Caco-2 (cell line): ENCODE measurements around the gene USP34. TPM values are rescaled to one million over a fixed set of nuclear protein-coding genes. Genes with fewer than 3 reads are reported as not detected.

Experiments used
- BruUV-seq: library from RNA; stranded (reverse); fragments of 400-500 nt; replicated peaks from 2 replicates; lab custom pipeline; 2021; lab: Mats Ljungman, UMichigan
- CTCF ChIA-PET: fragments of 300-600 bp; sonication (Branson Sonifier 250); formaldehyde crosslinking; loops from one replicate; lab custom pipeline; 2022; ENCODE audit warnings: antibody characterized with exemption; lab: Charles Lee
- POLR2A ChIA-PET: fragments of 300-600 bp; sonication (Branson Sonifier 250); formaldehyde crosslinking; loops from one replicate; lab custom pipeline; 2022; ENCODE audit warnings: antibody characterized with exemption; lab: Charles Lee
- DNase-seq, 2 experiments: peaks; one replicate each; pipeline versions ENCODE4 v3.0.0 to v3.0.0-alpha.2; 2020 to 2022
- H3K27me3 ChIP-seq: replicated peaks from 2 replicates; pipeline ENCODE4 v1.6.0; 2011; ENCODE audit warnings: low read length; ENCODE audit not compliant: control insufficient read depth, insufficient read depth
- H3K36me3 ChIP-seq: 2 replicates; pipeline ENCODE4 v1.5.1; 2011; ENCODE audit warnings: low read length; ENCODE audit not compliant: control insufficient read depth, insufficient read depth
- H3K4me1 ChIP-seq: fragments of 250-450 bp; sonication (Bioruptor Pico); 2 replicates; pipeline ENCODE4 v1.5.1; 2020; ENCODE audit warnings: mild to moderate bottlenecking
- H3K4me3 ChIP-seq: 2 replicates; pipeline ENCODE4 v1.5.1; 2011; ENCODE audit warnings: low read depth, mild to moderate bottlenecking, control low read depth, low read length
- H3K9me3 ChIP-seq: fragments of 250-450 bp; sonication (Bioruptor Pico); 2 replicates; pipeline ENCODE4 v1.5.1; 2020; ENCODE audit warnings: mild to moderate bottlenecking, moderate library complexity
- H3K27ac Mint-ChIP-seq: one replicate; pipeline ENCODE4 v1.8.0; 2022; ENCODE audit warnings: mixed read lengths; ENCODE audit not compliant: unreplicated experiment
- H3K27me3 Mint-ChIP-seq: one replicate; pipeline ENCODE4 v1.8.0; 2022; ENCODE audit warnings: mixed read lengths; ENCODE audit not compliant: insufficient read depth, unreplicated experiment
- H3K36me3 Mint-ChIP-seq: one replicate; pipeline ENCODE4 v1.8.0; 2022; ENCODE audit warnings: mild to moderate bottlenecking, mixed read lengths; ENCODE audit not compliant: insufficient read depth, unreplicated experiment
- H3K4me1 Mint-ChIP-seq: one replicate; pipeline ENCODE4 v1.8.0; 2022; ENCODE audit warnings: low read depth, mixed read lengths; ENCODE audit not compliant: unreplicated experiment
- H3K4me3 Mint-ChIP-seq: one replicate; pipeline ENCODE4 v1.8.0; 2022; ENCODE audit warnings: mild to moderate bottlenecking, moderate library complexity, mixed read lengths; ENCODE audit not compliant: unreplicated experiment
- H3K9me3 Mint-ChIP-seq: one replicate; pipeline ENCODE4 v1.8.0; 2022; ENCODE audit warnings: mixed read lengths; ENCODE audit not compliant: unreplicated experiment
- CTCF ChIP-seq, 2 experiments: fragments of 200-600 bp in 1 of 2; IDR thresholded peaks; 1 replicate in 1 of 2; 2 replicates in 1 of 2; pipeline versions ENCODE4 v1.5.1 to v1.8.0; 2011 to 2022; ENCODE audit warnings: antibody characterized with exemption in 1 of 2, control low read depth in 1 of 2, inconsistent platforms in 1 of 2, low read depth in 1 of 2, low read length in 1 of 2, mild to moderate bottlenecking in 1 of 2, moderate library complexity in 1 of 2; ENCODE audit not compliant: insufficient read depth in 1 of 2, severe bottlenecking in 1 of 2, unreplicated experiment in 1 of 2
- intact Hi-C: fragments of 100-400 bp; cut with micrococcal nuclease; formaldehyde crosslinking; loops from one replicate; pipeline ENCODE4 v1.10.0; 2022; ENCODE audit not compliant: unreplicated experiment
- total RNA-seq: library from RNA; stranded (reverse); gene quantifications from 2 replicates; pipeline ENCODE4 v1.2.3, GENCODE V29; 2022

Gene USP34
- total RNA-seq, 1 experiment from 2014 or later: 100 TPM

DNA sequence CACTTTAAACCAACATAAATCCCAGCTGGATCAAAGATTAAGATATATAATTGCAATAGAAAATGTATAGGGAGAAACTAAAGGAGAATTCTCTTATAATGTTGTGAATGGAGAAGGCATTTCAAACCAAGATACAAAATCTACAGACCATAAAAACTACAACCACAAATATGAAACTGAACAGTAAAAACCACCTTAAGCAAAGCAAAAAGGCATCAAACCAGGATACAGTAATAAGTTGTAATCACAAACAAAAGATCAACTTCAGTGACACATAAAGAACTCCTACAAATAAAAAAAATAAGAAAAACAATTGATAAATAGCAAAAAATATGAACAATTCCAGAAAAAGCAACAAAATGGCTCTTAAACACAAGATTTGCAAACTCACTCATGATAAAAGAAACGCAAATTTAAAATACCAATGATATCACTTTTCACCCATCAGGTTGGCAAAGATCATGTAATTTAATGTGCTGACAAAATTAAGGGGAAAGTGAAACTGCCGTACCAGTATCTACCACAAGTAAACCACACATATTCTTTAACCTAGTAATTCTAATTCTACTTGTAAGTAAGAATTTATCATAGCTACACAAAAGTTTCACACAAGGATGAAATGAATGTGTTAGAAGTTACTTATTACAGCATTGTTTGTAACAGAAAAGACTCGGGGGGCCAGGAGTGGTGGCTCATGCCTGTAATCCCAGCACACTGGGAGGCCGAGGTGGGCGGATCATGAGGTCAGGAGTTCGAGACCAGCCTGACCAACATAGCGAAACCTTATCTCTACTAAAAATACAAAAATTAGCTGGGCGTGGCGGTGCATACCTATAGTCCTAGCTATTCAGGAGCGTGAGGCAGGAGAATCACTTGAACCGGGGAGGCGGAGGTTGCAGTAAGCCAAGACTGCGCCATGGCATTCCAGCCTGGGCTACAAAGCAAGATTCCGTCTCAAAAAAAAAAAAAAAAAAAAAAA lies 101.9 kb downstream of the USP34 start:
- peaks cover 57% of the 10 kb centered on the region for H3K36me3 Mint-ChIP-seq
- intact Hi-C loops: no loop called here
- Histone ChIP-seq H3K4me3 (no peak overlapping the region), H3K36me3 (no peaks in the 10 kb centered on the region), H3K9me3 (no peaks in the 10 kb centered on the region), H3K27me3 (no peaks in the 10 kb centered on the region), H3K4me1 (no peaks in the 10 kb centered on the region)
- no peaks in the 10 kb centered on the region for H3K4me1 Mint-ChIP-seq
- no peak for DNase-seq
- no peak overlapping the region for H3K27ac Mint-ChIP-seq
- H3K9me3 Mint-ChIP-seq: no peaks in the 10 kb centered on the region
- H3K27me3 Mint-ChIP-seq: no peaks in the 10 kb centered on the region
- CTCF ChIA-PET: no interaction called here
- TF ChIP-seq CTCF (IDR thresholded peaks at IDR 0.05; ENCODE audit: insufficient read depth in 1 of 2, low read depth in 1 of 2, low read length in 1 of 2, severe bottlenecking in 1 of 2, unreplicated experiment in 1 of 2): no peak
- no peak overlapping the region for H3K4me3 Mint-ChIP-seq
- POLR2A ChIA-PET: no interaction called here
- TSS peak; percentile 19 for BruUV-seq

DNA sequence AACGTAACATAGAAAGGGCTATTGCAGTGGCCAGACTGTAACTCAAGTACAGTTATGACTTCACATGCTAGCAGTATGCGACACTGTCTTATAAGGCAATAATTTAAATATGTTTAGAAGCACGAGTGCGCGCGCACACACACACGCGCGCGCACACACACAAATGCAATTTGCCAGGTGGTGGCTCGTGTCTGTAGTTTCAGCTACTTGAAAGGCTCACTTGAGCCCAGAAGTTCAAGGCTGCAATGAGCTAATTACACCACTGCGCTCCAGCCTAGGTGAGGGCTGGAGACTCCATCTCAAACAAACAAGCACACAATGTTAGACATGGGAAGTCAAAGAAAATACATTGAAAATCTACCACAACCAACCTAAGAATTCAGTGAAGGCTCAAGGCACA lies 103.7 kb downstream of the USP34 start:
- H3K9me3 Mint-ChIP-seq: no peaks in the 10 kb centered on the region
- DNase-seq: no peak
- intact Hi-C loops: no loop called here
- no peaks in the 10 kb centered on the region for H3K9me3 ChIP-seq
- CTCF ChIA-PET: no interaction called here
- no peaks in the 10 kb centered on the region for H3K4me1 ChIP-seq
- TF ChIP-seq CTCF (IDR thresholded peaks at IDR 0.05; ENCODE audit: insufficient read depth in 1 of 2, low read depth in 1 of 2, low read length in 1 of 2, severe bottlenecking in 1 of 2, unreplicated experiment in 1 of 2): no peak
- no peaks in the 10 kb centered on the region for H3K27me3 Mint-ChIP-seq
- no peaks in the 10 kb centered on the region for H3K36me3 ChIP-seq
- BruUV-seq: no TSS peak
- H3K4me3 ChIP-seq: no peak overlapping the region
- no peaks in the 10 kb centered on the region for H3K4me1 Mint-ChIP-seq
- POLR2A ChIA-PET: no interaction called here
- no peaks in the 10 kb centered on the region for H3K27me3 ChIP-seq
- no peak overlapping the region for H3K27ac Mint-ChIP-seq
- H3K4me3 Mint-ChIP-seq: no peak overlapping the region
- peaks cover 48% of the 10 kb centered on the region for H3K36me3 Mint-ChIP-seq

- Mint-ChIP-seq H3K27ac (no peak overlapping the region), H3K27me3 (no peaks in the 10 kb centered on the region), H3K4me3 (no peak overlapping the region), H3K36me3 (peaks cover 30% of the 10 kb centered on the region), H3K9me3 (no peaks in the 10 kb centered on the region), H3K4me1 (no peaks in the 10 kb centered on the region)
- no peaks in the 10 kb centered on the region for H3K27me3 ChIP-seq
- intact Hi-C loops: no loop called here
- TF ChIP-seq CTCF (IDR thresholded peaks at IDR 0.05; ENCODE audit: insufficient read depth in 1 of 2, low read depth in 1 of 2, low read length in 1 of 2, severe bottlenecking in 1 of 2, unreplicated experiment in 1 of 2): no peak
- no peak overlapping the region for H3K4me3 ChIP-seq
- CTCF ChIA-PET: no interaction called here
- BruUV-seq: no TSS peak
- POLR2A ChIA-PET: interaction anchor here (0.6 kb wide), 1 partner anchor 18 kb away, joined by 6 read pairs; no protein-coding TSS in a partner anchor
- peaks cover 2% of the 10 kb centered on the region; the same call in 1 of the 2 replicates for H3K36me3 ChIP-seq
- no peak for DNase-seq
- no peaks in the 10 kb centered on the region for H3K9me3 ChIP-seq
- H3K4me1 ChIP-seq: no peaks in the 10 kb centered on the region
Measured at GRCh38 chr2:61363580-61363979, 107.3 kb downstream of the USP34 start.
